Upper lobe of right lung (tissue), 1 donor: ENCODE measurements around the gene CENPC. TPM values are rescaled to one million over a fixed set of nuclear protein-coding genes. Genes with fewer than 3 reads are reported as not detected.

Experiments
- ATAC-seq: fragments of 200-7000 bp; cut with Tn5 transposase; one replicate; pipeline ENCODE4 v1.9.1; 2020; ENCODE audit warnings: mild to moderate bottlenecking, moderate library complexity
- DNase-seq: peaks from one replicate; pipeline ENCODE4 v3.0.0-alpha.2; 2020
- H3K27ac ChIP-seq: fragments of 200-600 bp; one replicate; pipeline ENCODE4 v1.8.0; 2022
- H3K27me3 ChIP-seq: fragments of 200-600 bp; one replicate; pipeline ENCODE4 v1.8.0; 2022; ENCODE audit warnings: mild to moderate bottlenecking
- H3K36me3 ChIP-seq: fragments of 200-600 bp; one replicate; pipeline ENCODE4 v1.8.0; 2022
- H3K4me1 ChIP-seq: fragments of 200-600 bp; one replicate; pipeline ENCODE4 v1.8.0; 2022
- H3K4me3 ChIP-seq: fragments of 200-600 bp; one replicate; pipeline ENCODE4 v1.8.0; 2022; ENCODE audit warnings: mild to moderate bottlenecking
- H3K9me3 ChIP-seq: fragments of 200-600 bp; one replicate; pipeline ENCODE4 v1.8.0; 2022
- intact Hi-C: fragments of 100-400 bp; cut with DNase I; formaldehyde crosslinking; loops from one replicate; pipeline ENCODE4 v1.11.0; 2022
- total RNA-seq: library from RNA; stranded (reverse); fragmentation: NEBNext Ultra II Directional; extraction: Animal tissue kit (Norgen Biotek cat#: 25700); gene quantifications from one replicate; pipeline ENCODE4 v1.2.1, GENCODE V29; 2021
- TF ChIP-seq, protein P1 (sequence below): fragments of 200-600 bp; IDR thresholded peaks from one replicate; pipeline ENCODE4 v1.8.0; 2022; ENCODE audit warnings: antibody characterized with exemption
- donor health status: DM: no; HTN: yes; CAD: no; lungs with severe emphysema.

Gene CENPC
- total RNA-seq, 1 donor from 2014 or later: 24.0 TPM

DNA sequence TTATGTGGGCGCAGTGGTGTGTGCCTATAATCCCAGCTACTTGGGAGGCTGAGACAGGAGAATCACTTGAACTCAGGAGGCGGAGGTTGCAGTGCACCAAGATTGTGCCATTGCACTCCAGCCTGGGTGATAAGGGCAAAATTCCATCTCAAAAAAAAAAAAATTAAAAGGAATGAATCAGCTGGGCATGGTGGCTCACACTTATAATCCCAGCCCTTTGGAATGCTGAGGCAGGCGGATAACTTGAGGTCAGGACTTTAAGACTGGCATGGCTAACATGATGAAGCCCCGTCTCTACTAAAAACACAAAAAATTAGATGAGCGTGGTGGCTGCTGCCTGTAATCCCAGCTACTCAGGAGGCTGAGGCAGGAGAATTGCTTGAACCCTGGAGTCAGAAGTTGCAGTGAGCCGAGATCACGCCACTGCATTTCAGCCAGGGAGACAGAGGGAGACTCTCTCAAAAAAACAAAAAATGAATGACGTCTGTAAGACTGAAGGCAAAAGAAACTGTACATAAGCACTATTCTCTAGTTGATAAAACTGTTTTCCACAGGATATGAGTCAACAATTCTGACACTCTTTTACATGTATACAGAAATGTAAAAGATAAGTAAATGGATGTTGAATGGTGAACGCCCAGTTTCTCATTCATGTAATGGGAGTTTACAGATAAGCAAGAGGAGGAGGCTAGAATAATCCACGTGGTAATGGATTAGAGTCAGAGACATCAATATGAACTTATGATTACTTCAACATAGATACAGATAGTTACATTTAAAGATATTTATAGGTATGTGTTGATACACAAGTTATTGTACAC lies 22.2 kb downstream of the CENPC start:
- Histone ChIP-seq H3K36me3 (peaks cover 24% of the 10 kb centered on the region), H3K4me1 (no peaks in the 10 kb centered on the region), H3K27me3 (no peaks in the 10 kb centered on the region), H3K9me3 (no peaks in the 10 kb centered on the region), H3K27ac (no peak overlapping the region), H3K4me3 (no peak overlapping the region)
- intact Hi-C loops: no loop called here
- DNase-seq (no peak), ATAC-seq (no peak)
- TF ChIP-seq, protein P1, sequence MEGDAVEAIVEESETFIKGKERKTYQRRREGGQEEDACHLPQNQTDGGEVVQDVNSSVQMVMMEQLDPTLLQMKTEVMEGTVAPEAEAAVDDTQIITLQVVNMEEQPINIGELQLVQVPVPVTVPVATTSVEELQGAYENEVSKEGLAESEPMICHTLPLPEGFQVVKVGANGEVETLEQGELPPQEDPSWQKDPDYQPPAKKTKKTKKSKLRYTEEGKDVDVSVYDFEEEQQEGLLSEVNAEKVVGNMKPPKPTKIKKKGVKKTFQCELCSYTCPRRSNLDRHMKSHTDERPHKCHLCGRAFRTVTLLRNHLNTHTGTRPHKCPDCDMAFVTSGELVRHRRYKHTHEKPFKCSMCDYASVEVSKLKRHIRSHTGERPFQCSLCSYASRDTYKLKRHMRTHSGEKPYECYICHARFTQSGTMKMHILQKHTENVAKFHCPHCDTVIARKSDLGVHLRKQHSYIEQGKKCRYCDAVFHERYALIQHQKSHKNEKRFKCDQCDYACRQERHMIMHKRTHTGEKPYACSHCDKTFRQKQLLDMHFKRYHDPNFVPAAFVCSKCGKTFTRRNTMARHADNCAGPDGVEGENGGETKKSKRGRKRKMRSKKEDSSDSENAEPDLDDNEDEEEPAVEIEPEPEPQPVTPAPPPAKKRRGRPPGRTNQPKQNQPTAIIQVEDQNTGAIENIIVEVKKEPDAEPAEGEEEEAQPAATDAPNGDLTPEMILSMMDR: no peak

DNA sequence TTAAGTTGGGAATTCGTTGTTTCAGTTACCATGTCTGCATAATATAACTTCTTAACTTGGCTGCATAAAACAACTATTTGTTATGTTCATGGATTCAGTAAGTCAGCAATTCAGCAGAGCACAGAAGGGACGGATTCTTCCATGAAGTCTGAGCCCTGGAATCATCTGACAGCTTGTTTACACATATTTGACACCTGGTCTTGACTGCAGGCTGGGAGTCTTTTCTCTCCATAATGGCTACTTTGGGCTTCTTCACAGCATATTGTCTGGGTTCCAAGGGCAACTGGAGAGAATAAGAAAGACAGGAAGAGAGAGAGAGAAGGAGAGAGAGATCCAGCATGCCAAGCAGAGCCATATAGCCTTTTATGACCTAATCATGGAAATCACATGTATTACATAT lies 23.1 kb downstream of the CENPC start:
- ATAC-seq: no peak
- intact Hi-C loops: no loop called here
- DNase-seq: no peak

DNA sequence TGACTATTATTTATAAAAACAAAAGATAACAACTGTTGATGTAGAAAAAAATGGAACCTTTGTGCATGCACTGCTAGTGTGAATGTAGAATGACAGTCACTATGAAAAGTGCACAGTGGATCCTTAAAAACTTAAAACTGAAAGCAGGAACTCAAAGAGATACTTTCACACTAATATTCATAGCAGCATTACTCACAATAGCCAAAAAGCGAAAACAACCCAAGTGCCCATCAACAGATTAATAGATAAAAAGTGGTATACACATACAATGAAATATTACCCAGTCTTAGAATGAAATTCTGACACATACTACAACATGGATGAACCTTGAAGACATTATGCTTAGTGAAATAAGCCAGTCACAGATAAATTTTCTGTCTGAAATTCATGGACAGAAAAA lies 23.8 kb downstream of the CENPC start:
- TF ChIP-seq, protein P1: no peak
- intact Hi-C loops: no loop called here
- DNase-seq (no peak), ATAC-seq (no peak)
- Histone ChIP-seq H3K4me3 (no peak overlapping the region), H3K4me1 (no peaks in the 10 kb centered on the region), H3K36me3 (peaks cover 34% of the 10 kb centered on the region), H3K27me3 (no peaks in the 10 kb centered on the region), H3K27ac (no peak overlapping the region), H3K9me3 (no peaks in the 10 kb centered on the region)

More for the DNA sequence above, 23.1 kb downstream of the CENPC start:
- Histone ChIP-seq H3K4me3 (no peak overlapping the region), H3K9me3 (no peaks in the 10 kb centered on the region), H3K27me3 (no peaks in the 10 kb centered on the region), H3K4me1 (no peaks in the 10 kb centered on the region), H3K36me3 (peaks cover 29% of the 10 kb centered on the region), H3K27ac (no peak overlapping the region)
- TF ChIP-seq, protein P1: no peak

DNA sequence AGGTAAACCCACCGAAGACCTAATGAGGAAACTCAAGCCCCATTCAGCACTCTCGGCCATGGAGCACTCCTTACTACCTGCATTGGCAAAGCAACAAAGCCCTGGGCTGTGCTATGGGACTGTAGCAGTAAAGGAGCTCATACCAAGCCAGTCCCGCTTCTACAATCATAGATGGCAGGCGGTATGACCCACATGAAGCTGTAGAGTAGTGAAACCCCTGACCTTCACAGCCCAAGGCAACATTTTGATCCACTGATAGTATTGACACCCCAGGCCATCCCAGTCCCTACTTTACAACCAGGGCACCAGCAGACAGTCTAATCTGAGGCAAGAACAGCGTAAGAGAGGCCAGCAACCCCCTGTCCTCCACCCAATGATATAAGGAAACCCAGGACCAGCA lies 25.2 kb downstream of the CENPC start:
- intact Hi-C loops: no loop called here
- no peaks in the 10 kb centered on the region for H3K27me3 ChIP-seq
- no peaks in the 10 kb centered on the region for H3K9me3 ChIP-seq
- H3K4me1 ChIP-seq: no peaks in the 10 kb centered on the region
- TF ChIP-seq, protein P1: no peak
- DNase-seq (no peak), ATAC-seq (no peak)
- no peak overlapping the region for H3K27ac ChIP-seq
- peaks cover 45% of the 10 kb centered on the region for H3K36me3 ChIP-seq
- no peak overlapping the region for H3K4me3 ChIP-seq

DNA sequence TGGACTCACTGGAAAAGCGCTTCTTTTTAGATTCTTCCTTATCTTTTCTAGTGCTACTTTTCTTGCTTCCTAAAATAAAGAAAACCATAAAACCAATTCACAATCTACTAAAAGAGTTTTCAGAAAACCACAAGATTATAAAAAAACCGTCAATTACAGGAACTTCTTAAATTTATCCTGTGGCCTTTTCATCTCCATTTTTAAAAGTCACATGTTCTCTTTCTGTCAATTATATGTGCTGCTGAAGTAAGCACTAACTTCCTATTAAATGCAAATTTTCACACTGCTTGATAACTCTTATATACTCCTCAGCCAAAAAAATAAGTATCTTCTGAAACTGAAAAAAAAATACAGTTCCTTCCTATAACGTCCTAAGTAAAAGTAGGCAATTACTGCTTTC lies 32.8 kb downstream of the CENPC start:
- Histone ChIP-seq H3K4me3 (no peak overlapping the region), H3K27ac (no peak overlapping the region), H3K9me3 (no peaks in the 10 kb centered on the region), H3K36me3 (peaks cover 74% of the 10 kb centered on the region), H3K4me1 (no peaks in the 10 kb centered on the region), H3K27me3 (no peaks in the 10 kb centered on the region)
- TF ChIP-seq, protein P1: no peak
- ATAC-seq (no peak), DNase-seq (no peak)
- intact Hi-C loops: no loop called here
